H9 (cell line): ENCODE data around the gene UTS2B. TPM values are rescaled to one million over a fixed set of nuclear protein-coding genes. Genes with fewer than 3 reads are reported as not detected.

Experiments used
- DNase-seq: peaks from one replicate; pipeline ENCODE4 v3.0.0-alpha.2; 2017
- H2AFZ ChIP-seq: one replicate; pipeline ENCODE4 v1.6.1; 2013; ENCODE audit warnings: mild to moderate bottlenecking, low read length, control low read depth, moderate library complexity
- H2AK5ac ChIP-seq: 2 replicates; pipeline ENCODE4 v1.6.1; 2013; ENCODE audit warnings: low read length, control low read depth, mixed read lengths; ENCODE audit not compliant: insufficient read length
- H2BK120ac ChIP-seq: one replicate; pipeline ENCODE4 v1.6.1; 2013; ENCODE audit warnings: low read depth, mild to moderate bottlenecking, low read length, control low read depth, inconsistent platforms; ENCODE audit not compliant: poor library complexity, severe bottlenecking
- H2BK12ac ChIP-seq: 2 replicates; pipeline ENCODE4 v1.6.1; 2013; ENCODE audit warnings: low read length, control low read depth, mixed read lengths, low read depth; ENCODE audit not compliant: insufficient read length
- H2BK15ac ChIP-seq: 2 replicates; pipeline ENCODE4 v1.6.1; 2013; ENCODE audit warnings: low read depth, low read length, control low read depth
- H2BK20ac ChIP-seq: one replicate; pipeline ENCODE4 v1.6.1; 2013; ENCODE audit warnings: low read depth, mild to moderate bottlenecking, low read length, control low read depth, inconsistent platforms; ENCODE audit not compliant: poor library complexity, severe bottlenecking
- H2BK5ac ChIP-seq: 2 replicates; pipeline ENCODE4 v1.6.1; 2013; ENCODE audit warnings: low read length, control low read depth, mixed read lengths; ENCODE audit not compliant: insufficient read length
- H3K14ac ChIP-seq: 2 replicates; pipeline ENCODE4 v1.6.1; 2013; ENCODE audit warnings: low read length, control low read depth; ENCODE audit not compliant: insufficient read depth
- H3K18ac ChIP-seq: 2 replicates; pipeline ENCODE4 v1.6.1; 2013; ENCODE audit warnings: low read depth, mild to moderate bottlenecking, mixed read lengths, low read length, control low read depth; ENCODE audit not compliant: insufficient read length
- H3K23ac ChIP-seq: 2 replicates; pipeline ENCODE4 v1.6.1; 2013; ENCODE audit warnings: low read length, control low read depth, mixed read lengths, low read depth; ENCODE audit not compliant: insufficient read length
- H3K23me2 ChIP-seq: 2 replicates; pipeline ENCODE4 v1.6.1; 2013; ENCODE audit warnings: low read depth, mild to moderate bottlenecking, mixed read lengths, low read length, control low read depth; ENCODE audit not compliant: insufficient read length, poor library complexity, severe bottlenecking
- H3K27ac ChIP-seq: 2 replicates; pipeline ENCODE4 v1.5.1; 2013; ENCODE audit warnings: low read length, control low read depth, mixed read lengths, low read depth; ENCODE audit not compliant: insufficient read length
- H3K27me3 ChIP-seq: 2 replicates; pipeline ENCODE4 v1.6.1; 2013; ENCODE audit warnings: low read length, control low read depth, inconsistent platforms; ENCODE audit not compliant: insufficient read depth
- H3K4ac ChIP-seq: 2 replicates; pipeline ENCODE4 v1.6.1; 2013; ENCODE audit warnings: low read depth, mild to moderate bottlenecking, control low read depth, inconsistent platforms, low read length, moderate library complexity
- H3K4me1 ChIP-seq: 2 replicates; pipeline ENCODE4 v1.6.1; 2013; ENCODE audit warnings: low read length, control low read depth, inconsistent platforms; ENCODE audit not compliant: insufficient read depth
- H3K4me2 ChIP-seq: 2 replicates; pipeline ENCODE4 v1.6.1; 2013; ENCODE audit warnings: low read length, control low read depth, mixed read lengths; ENCODE audit not compliant: insufficient read length, insufficient read depth
- H3K56ac ChIP-seq: 2 replicates; pipeline ENCODE4 v1.6.1; 2013; ENCODE audit warnings: low read depth, mild to moderate bottlenecking, mixed read lengths, low read length, control low read depth; ENCODE audit not compliant: insufficient read length
- H3K79me1 ChIP-seq: 2 replicates; pipeline ENCODE4 v1.6.1; 2013; ENCODE audit warnings: low read depth, mild to moderate bottlenecking, moderate library complexity, low read length, control low read depth, inconsistent platforms; ENCODE audit not compliant: insufficient read depth, poor library complexity, severe bottlenecking
- H3K79me2 ChIP-seq: 2 replicates; pipeline ENCODE4 v1.6.1; 2013; ENCODE audit warnings: low read length, control low read depth, inconsistent platforms; ENCODE audit not compliant: insufficient read depth
- H3K9ac ChIP-seq: 2 replicates; pipeline ENCODE4 v1.6.1; 2013; ENCODE audit warnings: low read length, control low read depth, mixed read lengths; ENCODE audit not compliant: insufficient read length; ENCODE audit errors: extremely low read depth
- H3K9me3 ChIP-seq: one replicate; pipeline ENCODE4 v1.6.1; 2013; ENCODE audit warnings: low read depth, low read length, inconsistent platforms; ENCODE audit not compliant: control insufficient read depth
- H3T11ph ChIP-seq: one replicate; pipeline ENCODE4 v1.6.1; 2013; ENCODE audit warnings: mild to moderate bottlenecking, low read length, control low read depth, inconsistent platforms
- H4K20me1 ChIP-seq: one replicate; pipeline ENCODE4 v1.6.1; 2013; ENCODE audit not compliant: control insufficient read depth, insufficient read length, insufficient read depth
- H4K5ac ChIP-seq: 2 replicates; pipeline ENCODE4 v1.6.1; 2013; ENCODE audit warnings: low read depth, mild to moderate bottlenecking, mixed read lengths, low read length, control low read depth; ENCODE audit not compliant: insufficient read length
- H4K8ac ChIP-seq: replicated peaks from 2 replicates; pipeline ENCODE4 v1.6.1; 2013; ENCODE audit warnings: low read length, control low read depth, mixed read lengths, low read depth; ENCODE audit not compliant: insufficient read length
- H4K91ac ChIP-seq: 2 replicates; pipeline ENCODE4 v1.6.1; 2013; ENCODE audit warnings: low read depth, mild to moderate bottlenecking, moderate library complexity, mixed read lengths, low read length, control low read depth; ENCODE audit not compliant: insufficient read length
- H3K27ac Mint-ChIP-seq, 3 experiments: 2 replicates in 2 of 3; 3 replicates in 1 of 3; pipeline ENCODE4 v1.8.0; 2020 to 2021; ENCODE audit warnings: mixed read lengths in 3 of 3, mild to moderate bottlenecking in 1 of 3, moderate library complexity in 1 of 3
- H3K27me3 Mint-ChIP-seq: 2 replicates; pipeline ENCODE4 v1.8.0; 2021; ENCODE audit warnings: low read depth, mild to moderate bottlenecking, moderate library complexity, mixed read lengths
- H3K36me3 Mint-ChIP-seq, 3 experiments: 2 replicates in 2 of 3; 3 replicates in 1 of 3; pipeline ENCODE4 v1.8.0; 2020 to 2021; ENCODE audit warnings: low read depth in 3 of 3, mixed read lengths in 3 of 3; ENCODE audit not compliant: insufficient read depth in 1 of 3
- H3K4me1 Mint-ChIP-seq, 2 experiments: 2 replicates each; pipeline ENCODE4 v1.8.0; 2020; ENCODE audit warnings: mixed read lengths in 2 of 2
- H3K4me3 Mint-ChIP-seq, 2 experiments: 2 replicates in 1 of 2; 3 replicates in 1 of 2; pipeline ENCODE4 v1.8.0; 2020 to 2021; ENCODE audit warnings: mild to moderate bottlenecking in 2 of 2, mixed read lengths in 2 of 2, moderate library complexity in 1 of 2
- H3K9me3 Mint-ChIP-seq, 2 experiments: 2 replicates in 1 of 2; 3 replicates in 1 of 2; pipeline ENCODE4 v1.8.0; 2020; ENCODE audit warnings: mild to moderate bottlenecking in 2 of 2, mixed read lengths in 2 of 2, moderate library complexity in 1 of 2
- WGBS: extraction: QIAGEN DNeasy Blood & Tissue Kit; methylation state at CpG from one replicate; pipeline ENCODE4 v1.1.7; 2013; ENCODE audit warnings: missing lambda C conversion rate, low lambda C conversion rate, mixed read lengths; ENCODE audit not compliant: insufficient read length; ENCODE audit errors: extremely low coverage; 5-methylcytosine and 5-hydroxymethylcytosine counted together
- total RNA-seq: library from RNA; stranded (reverse); gene quantifications from 2 replicates; pipeline ENCODE4 v1.2.1, GENCODE V29; 2021
- TF ChIP-seq, protein P1 (sequence below): fragments of 200-600 bp; sonication (generic); conservative IDR thresholded peaks from 3 replicates; pipeline ENCODE4 v1.8.0; 2021; ENCODE audit warnings: antibody characterized with exemption, mild to moderate bottlenecking

UTS2B gene
- total RNA-seq, 1 experiment from 2014 or later, result 0.09 TPM

DNA sequence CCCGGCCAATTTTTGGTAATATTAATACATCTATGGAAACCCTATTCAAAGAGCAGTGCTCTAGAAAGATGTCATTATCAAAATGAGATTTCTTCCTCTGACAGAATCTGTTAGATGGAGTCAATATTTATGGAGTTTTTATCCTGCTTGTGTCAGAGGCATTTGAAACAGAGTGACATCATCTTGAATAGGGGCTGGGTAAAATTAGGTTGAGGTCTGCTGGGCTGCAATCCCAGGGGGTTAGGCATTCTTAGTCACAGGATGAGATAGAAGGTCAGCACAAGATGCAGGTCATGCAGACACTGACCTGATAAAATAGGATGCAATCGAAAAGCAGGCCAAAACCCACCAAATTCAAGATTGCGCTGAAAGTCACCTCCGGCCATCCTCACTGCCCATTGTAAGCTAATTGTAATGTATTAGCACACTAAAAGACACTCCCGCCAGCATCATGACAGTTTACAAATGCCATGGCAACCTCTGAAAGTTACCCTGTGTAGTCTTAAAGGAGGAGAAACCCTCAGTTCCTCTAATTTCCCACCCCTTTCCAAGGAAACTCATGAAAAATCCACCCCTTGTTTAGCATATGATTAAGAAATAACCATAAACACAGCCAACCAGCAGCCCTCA, 28.4 kb downstream of the UTS2B start:
- no peaks in the 10 kb centered on the region; the same call in 1 of the 2 replicates for H3K27me3 Mint-ChIP-seq
- Histone ChIP-seq H3K79me2 (no peaks in the 10 kb centered on the region), H3K56ac (no peak overlapping the region), H3K4ac (no peak overlapping the region), H2BK5ac (no peak overlapping the region), H4K91ac (no peak overlapping the region), H4K8ac (no peak overlapping the region), H3K4me1 (no peaks in the 10 kb centered on the region; the same call in 1 of the 2 replicates), H2BK120ac (no peak overlapping the region), H4K5ac (no peak overlapping the region), H3K23me2 (no peaks in the 10 kb centered on the region), H2AK5ac (no peak overlapping the region), H2BK12ac (no peak overlapping the region), H3K27me3 (no peaks in the 10 kb centered on the region), H2BK20ac (no peak overlapping the region), H2BK15ac (no peak overlapping the region), H3K79me1 (no peaks in the 10 kb centered on the region), H3K4me2 (no peak overlapping the region), H3K9ac (no peak overlapping the region), H3T11ph (no peak overlapping the region), H2AFZ (no peak overlapping the region), H3K18ac (no peak overlapping the region), H3K27ac (no peak overlapping the region), H3K9me3 (no peaks in the 10 kb centered on the region), H4K20me1 (no peaks in the 10 kb centered on the region), H3K23ac (no peak overlapping the region), H3K14ac (no peak overlapping the region)
- H3K4me3 Mint-ChIP-seq, result no peak overlapping the region
- H3K36me3 Mint-ChIP-seq, result no peaks in the 10 kb centered on the region
- TF ChIP-seq, protein P1, sequence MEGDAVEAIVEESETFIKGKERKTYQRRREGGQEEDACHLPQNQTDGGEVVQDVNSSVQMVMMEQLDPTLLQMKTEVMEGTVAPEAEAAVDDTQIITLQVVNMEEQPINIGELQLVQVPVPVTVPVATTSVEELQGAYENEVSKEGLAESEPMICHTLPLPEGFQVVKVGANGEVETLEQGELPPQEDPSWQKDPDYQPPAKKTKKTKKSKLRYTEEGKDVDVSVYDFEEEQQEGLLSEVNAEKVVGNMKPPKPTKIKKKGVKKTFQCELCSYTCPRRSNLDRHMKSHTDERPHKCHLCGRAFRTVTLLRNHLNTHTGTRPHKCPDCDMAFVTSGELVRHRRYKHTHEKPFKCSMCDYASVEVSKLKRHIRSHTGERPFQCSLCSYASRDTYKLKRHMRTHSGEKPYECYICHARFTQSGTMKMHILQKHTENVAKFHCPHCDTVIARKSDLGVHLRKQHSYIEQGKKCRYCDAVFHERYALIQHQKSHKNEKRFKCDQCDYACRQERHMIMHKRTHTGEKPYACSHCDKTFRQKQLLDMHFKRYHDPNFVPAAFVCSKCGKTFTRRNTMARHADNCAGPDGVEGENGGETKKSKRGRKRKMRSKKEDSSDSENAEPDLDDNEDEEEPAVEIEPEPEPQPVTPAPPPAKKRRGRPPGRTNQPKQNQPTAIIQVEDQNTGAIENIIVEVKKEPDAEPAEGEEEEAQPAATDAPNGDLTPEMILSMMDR, result no peak
- no CpG with 5 or more reads among the region's 5 CpGs for WGBS
- H3K4me1 Mint-ChIP-seq, result peaks cover 15 to 25% of the 10 kb centered on the region in 2 experiments
- no peaks in the 10 kb centered on the region for H3K9me3 Mint-ChIP-seq
- peak; percentile 57 for DNase-seq
- no peak overlapping the region for H3K27ac Mint-ChIP-seq
